ENCODE data around the gene ACAP3. TPM values are rescaled to one million over a fixed set of nuclear protein-coding genes. Genes with fewer than 3 reads are reported as not detected.

ACAP3 gene
- total RNA-seq, 1 experiment from 2014 or later, result 42.2 TPM

GRCh38 chr1:1338278-1338677 is 30.5 kb upstream of the ACAP3 start:
- POLR2A ChIA-PET, result interaction anchor here (0.6 to 1.1 kb wide), 2 partner anchors 10 to 219 kb away, joined by 3 to 5 read pairs; no protein-coding TSS in a partner anchor
- DNase-seq (ENCODE audit: low spot score) (no peak), ATAC-seq (no peak)
- CTCF ChIA-PET, result interaction anchor here (0.9 to 1.7 kb wide), 4 partner anchors 9 to 61 kb away, joined by 4 to 18 read pairs (median 4); partner anchors contain the start of gene CCNL2
- no peaks in the 10 kb centered on the region for H3K27me3 Mint-ChIP-seq (ENCODE audit: low read depth)
- peaks cover 8% of the 10 kb centered on the region for H3K9me3 Mint-ChIP-seq
- H3K4me3 Mint-ChIP-seq, result no peak overlapping the region
- H3K36me3 Mint-ChIP-seq, result peaks cover 17% of the 10 kb centered on the region
- H3K4me1 Mint-ChIP-seq, result no peaks in the 10 kb centered on the region
- H3K27ac Mint-ChIP-seq, result no peak overlapping the region
- no peak for TF ChIP-seq AFF4 (CRISPR knock-in tag; IDR thresholded peaks at IDR 0.05; ENCODE audit: borderline replicate concordance)
- no peak for TF ChIP-seq USF1 (CRISPR knock-in tag; IDR thresholded peaks at IDR 0.05)
- TF ChIP-seq OVOL2 (CRISPR knock-in tag; IDR thresholded peaks at IDR 0.05; ENCODE audit: borderline replicate concordance), result no peak
- no peak for TF ChIP-seq MXD4 (CRISPR knock-in tag; IDR thresholded peaks at IDR 0.05; ENCODE audit: borderline replicate concordance)
- no peak for TF ChIP-seq GTF2I (CRISPR knock-in tag; conservative IDR thresholded peaks at IDR 0.05)
- no peak for TF ChIP-seq ZSCAN18 (CRISPR knock-in tag; IDR thresholded peaks at IDR 0.05)
- no peak for TF ChIP-seq NFYB (CRISPR knock-in tag; conservative IDR thresholded peaks at IDR 0.05; ENCODE audit: low read depth)
- 0 out of 2 replicates have a peak, but pooled peaks have one; percentile 18 for TF ChIP-seq NR1H2 (CRISPR knock-in tag; IDR thresholded peaks at IDR 0.05)
- TF ChIP-seq RELA (CRISPR knock-in tag; IDR thresholded peaks at IDR 0.05; ENCODE audit: borderline replicate concordance), result no peak
- TF ChIP-seq FOXP1 (CRISPR knock-in tag; IDR thresholded peaks at IDR 0.05; ENCODE audit: borderline replicate concordance), result 0 out of 2 replicates have a peak, but pooled peaks have one; percentile 25

GRCh38 chr1:1337793-1338147 is 30.0 kb upstream of the ACAP3 start:
- DNase-seq (ENCODE audit: low spot score) (peak; percentile 80), ATAC-seq (peak; percentile 85)
- ChIA-PET POLR2A (interaction anchor here (0.6 to 1.1 kb wide), 2 partner anchors 10 to 220 kb away, joined by 3 to 5 read pairs; no protein-coding TSS in a partner anchor), CTCF (interaction anchor here (0.9 to 1.7 kb wide), 4 partner anchors 10 to 61 kb away, joined by 4 to 18 read pairs (median 4); partner anchors contain the start of gene CCNL2)
- Mint-ChIP-seq H3K9me3 (peaks cover 8% of the 10 kb centered on the region), H3K4me3 (no peak overlapping the region), H3K4me1 (no peaks in the 10 kb centered on the region), H3K27me3 (ENCODE audit: low read depth) (no peaks in the 10 kb centered on the region), H3K27ac (no peak overlapping the region), H3K36me3 (peaks cover 17% of the 10 kb centered on the region)
- TF ChIP-seq ZNF416 (CRISPR knock-in tag; IDR thresholded peaks at IDR 0.05) (no peak), TCF7 (CRISPR knock-in tag; IDR thresholded peaks at IDR 0.05; ENCODE audit: low read depth) (no peak), GRHL2 (CRISPR knock-in tag; IDR thresholded peaks at IDR 0.05; ENCODE audit: insufficient replicate concordance, severe bottlenecking) (no peak), ZNF263 (CRISPR knock-in tag; IDR thresholded peaks at IDR 0.05; ENCODE audit: low read depth) (no peak), ZNF396 (CRISPR knock-in tag; IDR thresholded peaks at IDR 0.05; ENCODE audit: borderline replicate concordance) (no peak), CREM (CRISPR knock-in tag; IDR thresholded peaks at IDR 0.05) (no peak), E2F5 (CRISPR knock-in tag; IDR thresholded peaks at IDR 0.05) (no peak), CREB1 (CRISPR knock-in tag; IDR thresholded peaks at IDR 0.05) (no peak)

All from WTC11 (cell line).